ENCODE data around the gene GRIN2C.

GRIN2C gene

DNA sequence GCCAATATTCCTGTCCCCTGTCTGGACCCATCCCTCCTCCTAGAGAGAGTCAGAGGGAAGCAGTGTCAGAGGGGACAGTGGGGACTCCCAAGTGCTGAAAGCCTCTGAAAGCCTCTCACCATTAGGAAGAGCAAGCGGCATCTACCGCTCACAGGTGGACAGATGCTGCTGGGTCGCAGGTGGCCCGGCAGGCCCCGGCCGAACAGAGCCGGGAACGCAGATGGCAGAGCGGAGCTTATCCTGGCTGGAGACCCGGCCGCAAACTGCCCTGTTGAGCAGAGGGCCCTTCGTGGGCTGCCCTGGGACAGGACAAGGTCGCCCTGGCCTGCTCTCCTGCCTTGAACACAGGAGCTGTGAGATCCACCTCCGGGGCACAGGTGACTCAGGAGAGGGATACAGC lies 60.6 kb downstream of the GRIN2C start:
- no peak for DNase-seq (ENCODE audit: low read depth)

DNA sequence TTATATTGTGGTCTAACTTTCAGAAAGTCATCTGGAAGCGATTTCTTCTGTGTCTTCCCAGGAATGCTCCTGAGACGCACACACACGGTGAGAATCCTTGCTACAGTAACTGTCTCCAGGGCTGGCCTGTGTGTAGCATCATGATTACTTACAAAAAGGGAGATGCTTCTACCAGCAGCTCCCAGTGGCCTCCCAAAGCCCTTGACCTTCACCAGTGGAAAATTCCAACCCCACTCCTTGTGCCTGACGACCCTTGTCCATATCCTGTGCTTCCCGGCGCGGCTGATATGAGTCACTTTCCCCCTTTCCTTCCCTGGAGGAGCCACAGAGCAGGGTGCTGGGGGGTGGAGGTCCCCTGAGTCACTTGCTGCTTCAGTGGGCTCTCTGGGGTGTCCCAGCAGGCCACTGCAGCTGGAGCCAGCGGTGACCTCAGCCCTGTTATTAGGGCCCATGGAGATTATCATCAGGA lies 61.4 kb downstream of the GRIN2C start:
- DNase-seq (ENCODE audit: low read depth) = no peak

DNA sequence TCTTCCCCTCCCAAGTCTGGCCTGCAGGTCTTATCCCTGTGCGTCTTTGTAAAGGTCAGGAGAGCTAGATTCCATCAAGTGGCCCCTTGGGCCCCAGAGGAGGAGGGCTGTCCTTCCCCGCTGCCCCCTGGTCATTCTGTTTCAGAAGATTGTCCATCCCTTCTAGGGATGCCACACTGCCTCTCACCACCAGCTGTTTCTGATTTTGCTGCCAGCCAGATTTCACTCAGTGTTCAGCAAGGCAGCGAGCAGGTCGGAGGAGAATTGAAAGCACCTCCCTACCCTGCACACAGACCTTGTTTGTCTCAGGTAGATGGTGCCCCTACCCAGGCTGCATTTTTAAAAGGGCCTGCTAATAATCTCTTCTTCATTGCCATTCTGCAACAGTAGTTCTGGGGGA lies 61.9 kb downstream of the GRIN2C start:
- DNase-seq (ENCODE audit: low read depth) = no peak

DNA sequence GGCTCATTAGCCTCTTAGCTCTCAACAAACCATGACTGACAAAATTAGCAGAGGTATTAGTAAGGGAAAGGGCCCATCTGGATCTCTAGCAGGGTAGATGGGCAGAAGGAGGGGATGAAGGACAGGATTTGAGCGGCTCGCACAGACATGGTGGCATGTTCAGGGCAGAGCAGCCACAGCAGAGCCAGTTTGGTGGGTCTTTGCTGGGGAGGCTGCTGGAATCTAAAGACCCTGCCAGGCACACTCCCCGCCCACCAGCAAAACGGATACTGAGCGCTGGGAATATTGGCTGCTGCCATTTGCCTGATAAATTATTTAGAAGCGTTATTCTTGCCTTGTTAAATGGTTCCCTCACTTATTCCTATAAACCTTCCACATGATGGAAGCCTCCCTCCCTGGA lies 62.8 kb downstream of the GRIN2C start:
- no peak for DNase-seq (ENCODE audit: low read depth)

DNA sequence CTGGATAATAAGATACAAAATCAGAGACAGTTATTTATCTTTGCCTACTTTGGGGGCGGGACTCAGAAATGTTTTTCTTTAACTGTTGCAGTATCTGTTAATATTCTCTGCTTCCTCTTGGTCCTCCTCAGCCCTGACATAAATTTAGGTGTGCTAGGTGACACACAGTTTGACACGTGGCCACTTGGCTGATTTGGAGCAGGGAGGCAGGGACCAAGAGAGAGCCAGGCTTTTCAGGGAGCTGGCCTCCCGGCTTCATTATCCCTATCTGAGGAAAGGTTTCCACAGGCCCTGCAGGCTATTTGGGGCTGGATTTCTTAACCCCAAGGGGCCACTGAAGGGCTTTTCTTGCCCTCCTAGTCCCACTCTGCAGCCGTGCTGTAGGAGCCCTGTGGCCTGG lies 63.5 kb downstream of the GRIN2C start:
- DNase-seq (ENCODE audit: low read depth) = no peak

DNA sequence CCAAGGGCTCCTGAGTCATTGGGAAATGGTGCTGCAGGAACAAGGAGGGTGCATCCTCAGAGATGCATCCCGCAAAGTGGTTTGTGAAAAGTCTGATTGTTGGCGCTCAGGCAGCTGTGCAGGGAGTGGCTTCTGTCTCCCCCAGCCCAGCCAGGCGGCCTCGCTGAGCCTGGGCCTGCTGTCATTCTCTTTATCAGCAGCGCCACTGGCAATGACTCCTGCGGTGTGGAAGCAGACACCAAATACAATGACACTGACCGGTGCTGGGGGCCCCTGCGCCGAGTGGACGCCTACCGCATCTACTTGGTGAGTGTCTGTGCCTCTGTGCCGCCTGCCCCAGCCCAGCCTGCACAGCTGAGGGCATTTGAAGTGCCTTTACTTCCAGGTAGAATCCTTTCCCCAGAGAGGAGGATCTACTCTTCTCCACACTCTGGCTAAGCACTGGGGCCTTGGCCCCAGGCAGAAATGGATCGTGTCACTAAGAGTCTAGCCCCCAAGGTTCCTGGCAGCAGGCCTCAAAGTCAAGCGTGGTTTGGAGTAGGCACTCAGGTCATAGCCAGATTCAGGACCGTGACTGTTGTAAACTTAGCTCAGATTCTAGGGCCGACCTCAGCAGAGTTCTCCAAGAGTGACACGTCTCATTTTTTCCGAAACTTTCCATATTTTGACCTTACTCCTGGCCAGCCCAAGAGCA lies 64.2 kb downstream of the GRIN2C start:
- no peak for DNase-seq (ENCODE audit: low read depth)

DNA sequence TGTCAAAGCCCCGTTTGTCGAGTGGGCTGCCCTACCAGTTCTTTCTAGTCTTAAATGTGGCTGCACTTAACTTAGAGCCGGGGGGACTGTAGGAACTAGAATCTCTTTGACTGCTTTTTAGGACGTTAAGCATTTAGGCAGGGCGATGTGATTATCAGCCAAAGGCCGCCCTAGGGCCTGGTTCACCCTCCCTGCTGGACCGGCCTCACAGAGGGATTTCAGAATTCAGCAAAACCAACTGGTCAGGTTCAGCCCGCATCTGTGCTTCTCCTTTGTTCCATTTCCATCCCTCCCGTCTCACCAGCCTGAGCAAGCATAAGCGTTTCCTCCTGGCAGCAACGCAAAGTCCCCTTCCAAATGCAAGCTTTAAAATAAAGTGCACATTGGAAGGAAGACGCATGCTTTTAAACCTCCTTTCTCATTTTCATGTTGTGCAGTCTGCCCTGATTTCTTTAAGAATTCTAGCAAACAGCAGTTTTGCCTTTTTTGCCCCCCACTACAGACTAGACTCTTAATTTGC lies 67.0 kb downstream of the GRIN2C start:
- no peak for DNase-seq (ENCODE audit: low read depth)
